ENCODE results near the gene IP6K3. TPM values are rescaled to one million over a fixed set of nuclear protein-coding genes. Genes with fewer than 3 reads are reported as not detected.
A peak's percentile ranks its signal among the peaks of the same experiment; 100 is the strongest.

IP6K3 gene
- total and polyA plus RNA-seq, 3 donors from 2014 or later = 0.15 to 0.16 TPM; not detected in 1

- no peak for TF ChIP-seq POLR2A (IDR thresholded peaks at IDR 0.05)
- H3K36me3 ChIP-seq (ENCODE audit: low read depth, missing control alignments) = no peaks in the 10 kb centered on the region
- DNase-seq = no peak
- no peaks in the 10 kb centered on the region for H3K9me3 ChIP-seq
- H3K4me3 ChIP-seq = no peak overlapping the region
- no peaks in the 10 kb centered on the region for H3K27me3 ChIP-seq
- WGBS, 2 donors = 84 to 86% methylated on average over 9 to 10 of the region's 10 CpGs
- H3K4me1 ChIP-seq = peaks cover 39% of the 10 kb centered on the region
- H3K27ac ChIP-seq = peak overlapping the region in 1 of 2 donors; percentile 37
- intact Hi-C loops (cut with DNase I; ENCODE audit: low total_unique reads) = no loop called here
Observed at GRCh38 chr6:33696076-33696475, 50.6 kb downstream of the IP6K3 start.

DNA sequence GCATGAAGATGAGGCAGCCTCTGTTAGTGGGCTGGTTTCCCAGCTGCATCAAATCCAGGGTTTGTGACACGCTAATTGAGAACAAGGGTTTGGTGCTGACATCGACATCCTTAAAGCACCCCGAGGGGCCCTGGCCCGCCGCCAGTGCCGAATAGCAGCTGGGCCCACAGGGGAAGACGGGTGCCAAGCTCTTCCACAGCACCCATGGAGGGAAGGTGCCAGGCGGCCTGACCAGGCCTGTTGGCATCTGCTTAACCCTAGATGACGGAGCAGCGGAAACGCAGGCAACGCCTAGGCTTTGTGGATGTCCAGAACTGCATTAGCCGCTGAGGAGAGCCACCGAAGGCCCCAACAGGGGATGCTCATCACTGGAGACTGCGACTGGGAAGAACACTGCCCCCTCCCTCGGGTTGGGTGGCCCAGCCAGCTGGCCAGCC lies 51.2 kb downstream of the IP6K3 start:
- no peak for TF ChIP-seq POLR2A (IDR thresholded peaks at IDR 0.05)
- TF ChIP-seq, protein P1, sequence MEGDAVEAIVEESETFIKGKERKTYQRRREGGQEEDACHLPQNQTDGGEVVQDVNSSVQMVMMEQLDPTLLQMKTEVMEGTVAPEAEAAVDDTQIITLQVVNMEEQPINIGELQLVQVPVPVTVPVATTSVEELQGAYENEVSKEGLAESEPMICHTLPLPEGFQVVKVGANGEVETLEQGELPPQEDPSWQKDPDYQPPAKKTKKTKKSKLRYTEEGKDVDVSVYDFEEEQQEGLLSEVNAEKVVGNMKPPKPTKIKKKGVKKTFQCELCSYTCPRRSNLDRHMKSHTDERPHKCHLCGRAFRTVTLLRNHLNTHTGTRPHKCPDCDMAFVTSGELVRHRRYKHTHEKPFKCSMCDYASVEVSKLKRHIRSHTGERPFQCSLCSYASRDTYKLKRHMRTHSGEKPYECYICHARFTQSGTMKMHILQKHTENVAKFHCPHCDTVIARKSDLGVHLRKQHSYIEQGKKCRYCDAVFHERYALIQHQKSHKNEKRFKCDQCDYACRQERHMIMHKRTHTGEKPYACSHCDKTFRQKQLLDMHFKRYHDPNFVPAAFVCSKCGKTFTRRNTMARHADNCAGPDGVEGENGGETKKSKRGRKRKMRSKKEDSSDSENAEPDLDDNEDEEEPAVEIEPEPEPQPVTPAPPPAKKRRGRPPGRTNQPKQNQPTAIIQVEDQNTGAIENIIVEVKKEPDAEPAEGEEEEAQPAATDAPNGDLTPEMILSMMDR (IDR thresholded peaks at IDR 0.05) = no peak
- Histone ChIP-seq H3K27ac (no peak overlapping the region), H3K9me3 (no peaks in the 10 kb centered on the region), H3K4me1 (peaks cover 39% of the 10 kb centered on the region), H3K36me3 (ENCODE audit: low read depth, missing control alignments) (no peaks in the 10 kb centered on the region), H3K27me3 (no peaks in the 10 kb centered on the region), H3K4me3 (no peak overlapping the region)
- intact Hi-C loops (cut with DNase I; ENCODE audit: low total_unique reads) = no loop called here
- WGBS, 2 donors = 75 to 81% methylated on average over 8 to 16 of the region's 16 CpGs
- no peak for DNase-seq

DNA sequence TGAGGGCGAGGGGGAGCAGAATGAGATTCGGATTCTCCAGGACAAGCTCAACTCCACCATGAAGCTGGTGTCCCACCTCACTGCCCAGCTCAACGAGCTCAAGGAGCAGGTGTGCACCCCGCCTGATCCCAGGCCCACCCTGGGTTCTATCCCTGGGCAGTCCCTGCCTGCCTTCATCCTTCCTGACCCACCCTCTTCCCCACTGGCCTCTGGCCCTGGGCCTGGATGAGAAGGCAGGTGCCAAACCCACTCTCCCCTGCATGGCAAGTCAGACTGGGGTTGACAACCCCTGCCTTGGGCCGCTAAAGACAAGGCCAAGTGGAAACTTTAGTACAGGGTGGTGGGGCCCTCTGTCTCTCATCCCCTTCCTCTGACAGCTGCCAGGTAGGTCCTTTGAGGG lies 51.7 kb downstream of the IP6K3 start:
- intact Hi-C loops (cut with DNase I; ENCODE audit: low total_unique reads) = no loop called here
- TF ChIP-seq POLR2A (IDR thresholded peaks at IDR 0.05) = no peak
- TF ChIP-seq, protein P1 (IDR thresholded peaks at IDR 0.05) = no peak
- no peaks in the 10 kb centered on the region for H3K9me3 ChIP-seq
- H3K27me3 ChIP-seq = no peaks in the 10 kb centered on the region
- DNase-seq = no peak
- peaks cover 39% of the 10 kb centered on the region for H3K4me1 ChIP-seq
- H3K27ac ChIP-seq = no peak overlapping the region
- no peaks in the 10 kb centered on the region for H3K36me3 ChIP-seq (ENCODE audit: low read depth, missing control alignments)
- 87 to 96% methylated on average over 4 to 5 of the region's 5 CpGs for WGBS, 2 donors
- H3K4me3 ChIP-seq = no peak overlapping the region

- Histone ChIP-seq H3K27me3 (no peaks in the 10 kb centered on the region), H3K27ac (no peak overlapping the region), H3K4me3 (no peak overlapping the region), H3K4me1 (peaks cover 36% of the 10 kb centered on the region), H3K36me3 (ENCODE audit: low read depth, missing control alignments) (no peaks in the 10 kb centered on the region), H3K9me3 (no peaks in the 10 kb centered on the region)
- intact Hi-C loops (cut with DNase I; ENCODE audit: low total_unique reads) = no loop called here
- TF ChIP-seq POLR2A (IDR thresholded peaks at IDR 0.05) = no peak
- TF ChIP-seq, protein P1 (IDR thresholded peaks at IDR 0.05) = no peak
- 83 to 84% methylated on average over 8 to 19 of the region's 19 CpGs for WGBS, 2 donors
- no peak for DNase-seq
Observed at GRCh38 chr6:33694401-33694931, 52.2 kb downstream of the IP6K3 start.

GRCh38 chr6:33693186-33694105 lies 53.3 kb downstream of the IP6K3 start:
- no peak for TF ChIP-seq POLR2A (IDR thresholded peaks at IDR 0.05)
- TF ChIP-seq, protein P1 (IDR thresholded peaks at IDR 0.05) = no peak
- intact Hi-C loops (cut with DNase I; ENCODE audit: low total_unique reads) = no loop called here
- no peaks in the 10 kb centered on the region for H3K27me3 ChIP-seq
- peak overlapping the region in 1 of 2 donors; percentile 53 for H3K27ac ChIP-seq
- H3K4me3 ChIP-seq = no peak overlapping the region
- DNase-seq = no peak
- H3K36me3 ChIP-seq (ENCODE audit: low read depth, missing control alignments) = no peaks in the 10 kb centered on the region
- WGBS, 2 donors = 70 to 73% methylated on average over 20 to 28 of the region's 28 CpGs
- no peaks in the 10 kb centered on the region for H3K9me3 ChIP-seq
- peaks cover 31% of the 10 kb centered on the region for H3K4me1 ChIP-seq

Measured in testis (tissue), 3 donors.